Fibroblast of mammary gland (primary cell): ENCODE measurements around the gene SSBP3.
A peak's percentile ranks its signal among the peaks of the same experiment; 100 is the strongest.
"Not testable (repeated sequence)": the region's sequence is repeated elsewhere in the genome, so short reads cannot be mapped to it uniquely, and the experiment has no call there.

Experiments
- DNase-seq: peaks from one replicate; pipeline ENCODE4 v3.0.0-alpha.2; 2010; ENCODE audit warnings: low read depth
- H3K4me3 ChIP-seq: 2 replicates; pipeline ENCODE4 v1.5.1; 2011; ENCODE audit warnings: low read depth, mild to moderate bottlenecking, low read length, moderate library complexity; ENCODE audit not compliant: control insufficient read depth
- CTCF ChIP-seq: conservative IDR thresholded peaks from 2 replicates; pipeline ENCODE4 v1.5.1; 2011; ENCODE audit warnings: low read depth, low read length, inconsistent platforms; ENCODE audit not compliant: control insufficient read depth, insufficient read depth

Gene SSBP3

DNA sequence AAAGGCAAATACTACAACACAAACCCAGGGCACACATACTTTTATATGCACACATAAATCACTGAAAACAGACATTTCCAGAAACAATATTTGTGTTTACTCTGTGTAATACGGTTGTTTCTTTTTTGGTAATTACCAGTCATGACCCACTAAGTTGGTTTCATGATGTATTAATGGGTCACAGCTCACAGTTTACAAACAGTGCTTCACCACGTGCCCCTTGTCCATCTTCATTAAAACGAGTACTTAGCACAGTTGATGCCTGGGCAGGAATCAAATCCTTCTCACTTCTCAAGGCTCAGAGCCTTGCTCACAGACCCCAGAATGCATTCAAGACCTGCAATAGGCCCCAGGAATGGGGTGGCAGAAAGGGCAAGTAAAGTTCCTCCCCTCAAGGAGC is 13.8 kb downstream of the SSBP3 start:
- DNase-seq, result no peak
- TF ChIP-seq CTCF, result no peak
- H3K4me3 ChIP-seq, result no peak overlapping the region

- no peak for TF ChIP-seq CTCF
- DNase-seq, result no peak
- H3K4me3 ChIP-seq, result no peak overlapping the region
Measured at GRCh38 chr1:54391450-54392209, 14.6 kb downstream of the SSBP3 start.

GRCh38 chr1:54390655-54391054 is 15.5 kb downstream of the SSBP3 start:
- no peak overlapping the region for H3K4me3 ChIP-seq
- TF ChIP-seq CTCF, result no peak
- peak; percentile 10 for DNase-seq

DNA sequence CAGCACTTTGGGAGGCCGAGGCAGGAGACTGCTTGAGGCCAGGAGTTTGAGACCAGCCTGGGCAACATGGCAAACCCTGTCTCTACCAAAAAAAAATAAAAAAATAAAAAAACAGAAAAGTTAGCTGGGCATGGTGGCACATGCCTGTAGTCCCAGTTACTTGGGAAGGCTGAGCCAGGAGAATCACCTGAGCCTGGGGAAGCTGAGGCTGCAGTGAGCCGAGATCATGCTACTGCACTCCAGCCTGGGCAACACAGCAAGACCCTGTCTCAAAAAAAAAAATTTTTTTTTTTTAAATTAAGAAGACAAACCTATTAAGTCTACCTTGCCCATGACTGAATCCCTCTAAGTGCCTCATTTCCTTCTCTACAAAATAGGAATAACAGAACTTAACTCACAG is 16.6 kb downstream of the SSBP3 start:
- DNase-seq, H3K4me3 ChIP-seq: not testable (repeated sequence)

DNA sequence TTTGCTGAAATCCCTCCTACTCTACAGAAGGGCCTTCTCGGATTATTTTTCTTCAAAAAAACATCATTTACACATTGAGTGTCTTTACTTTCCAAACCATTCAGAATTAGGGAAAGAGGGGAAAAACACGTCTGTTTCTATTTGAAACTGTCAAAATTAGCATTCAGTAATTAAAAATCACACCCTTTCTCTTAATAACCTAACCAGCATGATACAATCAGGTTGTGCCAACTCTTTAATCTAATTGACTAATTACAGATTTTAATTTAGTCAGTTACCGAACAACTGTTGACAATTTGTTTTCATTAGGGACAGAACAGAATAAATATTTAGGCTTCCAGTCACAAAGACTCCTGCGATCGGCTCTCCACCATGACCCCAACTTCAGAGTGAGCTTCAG is 18.8 kb downstream of the SSBP3 start:
- no peak for TF ChIP-seq CTCF

DNA sequence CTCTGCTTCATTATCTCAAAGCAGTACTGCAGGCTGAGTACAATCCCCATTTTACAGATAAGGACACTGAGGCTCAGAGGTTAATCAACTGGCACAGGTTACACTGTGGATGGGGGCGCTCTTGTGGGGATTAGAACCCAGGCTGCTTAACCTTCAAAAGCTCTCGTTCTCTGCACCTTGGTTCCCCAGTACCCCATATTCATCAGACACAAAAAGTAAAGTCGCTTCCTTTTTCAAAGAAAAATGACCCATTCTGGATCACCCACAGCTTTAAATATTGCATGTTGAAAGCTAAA is 20.5 kb downstream of the SSBP3 start:
- DNase-seq, result no peak
- TF ChIP-seq CTCF, result no peak
- H3K4me3 ChIP-seq, result no peak overlapping the region

More for the DNA sequence above, 18.8 kb downstream of the SSBP3 start:
- no peak for DNase-seq
- no peak overlapping the region for H3K4me3 ChIP-seq

- no peak overlapping the region for H3K4me3 ChIP-seq
- no peak for DNase-seq
- TF ChIP-seq CTCF, result no peak
Measured at GRCh38 chr1:54384918-54385726, 21.1 kb downstream of the SSBP3 start.
